Heart left ventricle (tissue), 13 donors: ENCODE measurements around the gene AKR1C1.

Source experiments
- POLR2A ChIP-seq, 2 donors: fragments of 450-650 bp; IDR thresholded peaks; one replicate each; pipeline ENCODE4 v1.6.1; 2017; ENCODE audit warnings: antibody characterized with exemption in 2 of 2, mild to moderate bottlenecking in 2 of 2, moderate library complexity in 2 of 2
- TF ChIP-seq, protein P1 (sequence below), 12 donors: fragments of 200-600 bp; sonication (generic) in 4 of 12; IDR thresholded peaks; one replicate each; pipeline versions ENCODE4 v1.5.0 to v1.8.0; 2018 to 2022; ENCODE audit warnings: antibody characterized with exemption in 12 of 12, mild to moderate bottlenecking in 5 of 12
- donor health status: ischemic (EF 13 %, LVEDD 7.1; RV severe dilation, severe dysfunction).
- donor health status: DM: no; HTN: yes; CAD: no.
- donor health status: DM: no; HTN: no; CAD: no.
- donor health status: ischemic (EF 25% LVEDD 6.9; RV normal size, moderate dysfunction).
- donor health status: ischemic (EF 25% LVEDD 5.7; RV mildly dilated, moderate dysfunction).
- donor health status: ischemic (EF 35%, LVEDD 5.7; RV mildly dilated, moderate dysfunction).
- donor health status: nonischemic (EF 11% LVEDD 7.7; RV severe dilation, severe dysfunction).
- donor health status: DM: yes; HTN: yes; CAD: no.
- donor health status: PGD.
- donor health status: ischemic (EF 29% LVEDD 5.4; RV normal size, mild dysfunction).
- donor health status: nonischemic (EF 23%, LVEDD 6.1; RV moderate dilation, normal function).

DNA sequence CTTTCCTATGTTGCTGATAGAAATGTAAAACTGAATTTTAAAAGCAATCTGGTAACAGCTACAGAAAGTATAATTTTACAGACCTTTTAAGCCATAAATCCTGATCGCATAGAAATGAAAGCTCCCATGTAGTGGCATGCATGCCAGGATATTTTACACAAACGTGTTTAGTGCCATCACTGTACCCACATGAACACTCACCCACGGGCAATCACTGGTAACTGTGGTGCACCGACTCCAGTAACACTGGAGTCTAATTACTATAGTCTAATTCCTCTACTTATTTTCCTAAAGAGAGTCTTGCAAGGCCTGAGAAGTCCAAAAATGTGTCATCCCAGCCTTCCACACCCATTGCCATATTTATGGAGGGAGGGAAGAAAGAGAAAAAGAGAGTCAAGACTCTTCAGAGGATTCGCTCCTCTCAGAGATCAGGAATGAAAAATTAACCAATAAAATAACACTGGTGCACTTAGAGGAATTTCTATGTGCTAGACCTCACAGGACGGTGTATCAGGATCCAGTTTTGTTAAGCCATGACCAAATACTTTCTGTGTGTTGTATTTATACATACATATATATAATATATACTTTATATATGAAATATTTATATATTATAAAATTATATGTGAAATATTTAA, 48.9 kb upstream of the AKR1C1 start:
- TF ChIP-seq, protein P1, sequence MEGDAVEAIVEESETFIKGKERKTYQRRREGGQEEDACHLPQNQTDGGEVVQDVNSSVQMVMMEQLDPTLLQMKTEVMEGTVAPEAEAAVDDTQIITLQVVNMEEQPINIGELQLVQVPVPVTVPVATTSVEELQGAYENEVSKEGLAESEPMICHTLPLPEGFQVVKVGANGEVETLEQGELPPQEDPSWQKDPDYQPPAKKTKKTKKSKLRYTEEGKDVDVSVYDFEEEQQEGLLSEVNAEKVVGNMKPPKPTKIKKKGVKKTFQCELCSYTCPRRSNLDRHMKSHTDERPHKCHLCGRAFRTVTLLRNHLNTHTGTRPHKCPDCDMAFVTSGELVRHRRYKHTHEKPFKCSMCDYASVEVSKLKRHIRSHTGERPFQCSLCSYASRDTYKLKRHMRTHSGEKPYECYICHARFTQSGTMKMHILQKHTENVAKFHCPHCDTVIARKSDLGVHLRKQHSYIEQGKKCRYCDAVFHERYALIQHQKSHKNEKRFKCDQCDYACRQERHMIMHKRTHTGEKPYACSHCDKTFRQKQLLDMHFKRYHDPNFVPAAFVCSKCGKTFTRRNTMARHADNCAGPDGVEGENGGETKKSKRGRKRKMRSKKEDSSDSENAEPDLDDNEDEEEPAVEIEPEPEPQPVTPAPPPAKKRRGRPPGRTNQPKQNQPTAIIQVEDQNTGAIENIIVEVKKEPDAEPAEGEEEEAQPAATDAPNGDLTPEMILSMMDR (IDR thresholded peaks at IDR 0.05), result no peak
- no peak for TF ChIP-seq POLR2A (IDR thresholded peaks at IDR 0.05)
